Left lung (tissue), 10 donors: ENCODE results near the gene PTPRD. TPM values are rescaled to one million over a fixed set of nuclear protein-coding genes. Genes with fewer than 3 reads are reported as not detected.
A peak's percentile ranks its signal among the peaks of the same experiment; 100 is the strongest.

ENCODE experiments used
- ATAC-seq: fragments of 200-7000 bp; cut with Tn5 transposase; one replicate; pipeline ENCODE4 v1.9.1; 2020; ENCODE audit warnings: moderate library complexity
- DNase-seq, 4 donors: peaks; one replicate each; pipeline ENCODE4 v3.0.0-alpha.2; 2013 to 2020
- H3K27ac ChIP-seq, 2 donors: fragments of 200-600 bp; sonication (generic) in 1 of 2; one replicate each; pipeline versions ENCODE4 v1.5.0 to v1.8.0; 2020 to 2021
- H3K27me3 ChIP-seq, 2 donors: fragments of 200-600 bp; sonication (generic) in 1 of 2; one replicate each; pipeline versions ENCODE4 v1.5.0 to v1.8.0; 2020 to 2021
- H3K36me3 ChIP-seq, 2 donors: fragments of 200-600 bp; sonication (generic) in 1 of 2; one replicate each; pipeline versions ENCODE4 v1.5.0 to v1.8.0; 2020 to 2021
- H3K4me1 ChIP-seq, 2 donors: fragments of 200-600 bp; one replicate each; pipeline ENCODE4 v1.8.0; 2021
- H3K4me3 ChIP-seq, 2 donors: fragments of 200-600 bp; sonication (generic) in 1 of 2; one replicate each; pipeline versions ENCODE4 v1.5.0 to v1.8.0; 2020 to 2021; ENCODE audit warnings: mild to moderate bottlenecking in 1 of 2
- H3K9me3 ChIP-seq, 2 donors: fragments of 200-600 bp; sonication (generic) in 1 of 2; one replicate each; pipeline versions ENCODE4 v1.5.0 to v1.8.0; 2020 to 2021
- CTCF ChIP-seq, 2 donors: fragments of 200-600 bp; sonication (generic) in 1 of 2; IDR thresholded peaks; one replicate each; pipeline versions ENCODE4 v1.5.0 to v1.8.0; 2021; ENCODE audit warnings: antibody characterized with exemption in 2 of 2
- intact Hi-C, 2 donors: fragments of 100-400 bp; cut with DNase I; formaldehyde crosslinking; loops; one replicate each; pipeline versions ENCODE4 v1.11.2 to v1.14.2; 2022
- polyA plus RNA-seq, 6 donors: library from polyadenylated mRNA; unstranded; fragments of 120-200 nt; gene quantifications; one replicate each; pipeline ENCODE4 v1.2.1, GENCODE V29; 2013; ENCODE audit not compliant: insufficient read length in 6 of 6
- total RNA-seq, 2 donors: library from RNA; stranded (reverse); fragmentation: NEBNext Ultra II Directional; extraction: Animal tissue kit (Norgen Biotek cat#: 25700); gene quantifications; one replicate each; pipeline ENCODE4 v1.2.1, GENCODE V29; 2021
- donor health status: DM: no; HTN: yes; CAD: no.
- donor health status: DM: no; HTN: no; CAD: no.

PTPRD gene
- total and polyA plus RNA-seq, 8 donors: 24.2 to 167 (median 139) TPM

GRCh38 chr9:10331157-10331556, 281.6 kb downstream of the PTPRD start:
- Histone ChIP-seq H3K4me3 (no peak overlapping the region), H3K36me3 (no peaks in the 10 kb centered on the region), H3K4me1 (no peaks in the 10 kb centered on the region), H3K27ac (no peak overlapping the region), H3K9me3 (no peaks in the 10 kb centered on the region), H3K27me3 (no peaks in the 10 kb centered on the region)
- DNase-seq: no peak
- intact Hi-C loops: no loop called here
- TF ChIP-seq CTCF (IDR thresholded peaks at IDR 0.05): no peak
- no peak for ATAC-seq

- TF ChIP-seq CTCF (IDR thresholded peaks at IDR 0.05): no peak
- H3K27me3 ChIP-seq: no peaks in the 10 kb centered on the region
- ATAC-seq (no peak), DNase-seq (no peak)
- no peaks in the 10 kb centered on the region for H3K4me1 ChIP-seq
- H3K4me3 ChIP-seq: no peak overlapping the region
- H3K27ac ChIP-seq: no peak overlapping the region
- intact Hi-C loops: no loop called here
- no peaks in the 10 kb centered on the region for H3K36me3 ChIP-seq
- H3K9me3 ChIP-seq: no peaks in the 10 kb centered on the region
These were observed 330.7 kb downstream of the PTPRD start for GRCh38 chr9:10282084-10282483.

- Histone ChIP-seq H3K9me3 (no peaks in the 10 kb centered on the region), H3K27me3 (no peaks in the 10 kb centered on the region), H3K36me3 (no peaks in the 10 kb centered on the region), H3K4me1 (no peaks in the 10 kb centered on the region), H3K27ac (no peak overlapping the region), H3K4me3 (no peak overlapping the region)
- ATAC-seq (no peak), DNase-seq (no peak)
- intact Hi-C loops: no loop called here
- no peak for TF ChIP-seq CTCF (IDR thresholded peaks at IDR 0.05)
These were observed 337.8 kb downstream of the PTPRD start for GRCh38 chr9:10274988-10275387.

GRCh38 chr9:10274175-10274574, 338.6 kb downstream of the PTPRD start:
- Histone ChIP-seq H3K4me3 (no peak overlapping the region), H3K9me3 (no peaks in the 10 kb centered on the region), H3K27me3 (no peaks in the 10 kb centered on the region), H3K4me1 (no peaks in the 10 kb centered on the region), H3K27ac (no peak overlapping the region), H3K36me3 (no peaks in the 10 kb centered on the region)
- no peak for TF ChIP-seq CTCF (IDR thresholded peaks at IDR 0.05)
- ATAC-seq (peak; percentile 62), DNase-seq (no peak)
- intact Hi-C loops: no loop called here

- H3K4me3 ChIP-seq: no peak overlapping the region
- TF ChIP-seq CTCF (IDR thresholded peaks at IDR 0.05): no peak
- no peaks in the 10 kb centered on the region for H3K9me3 ChIP-seq
- no peaks in the 10 kb centered on the region for H3K27me3 ChIP-seq
- ATAC-seq: no peak
- H3K4me1 ChIP-seq: no peaks in the 10 kb centered on the region
- DNase-seq: no peak
- intact Hi-C loops: no loop called here
- H3K27ac ChIP-seq: no peak overlapping the region
- no peaks in the 10 kb centered on the region for H3K36me3 ChIP-seq
These were observed 340.0 kb downstream of the PTPRD start for GRCh38 chr9:10272830-10273229.
